ENCODE data around the gene HTN1.
"Not testable (repeated sequence)": the region's sequence is repeated elsewhere in the genome, so short reads cannot be mapped to it uniquely, and the experiment has no call there.

HTN1 gene

DNA sequence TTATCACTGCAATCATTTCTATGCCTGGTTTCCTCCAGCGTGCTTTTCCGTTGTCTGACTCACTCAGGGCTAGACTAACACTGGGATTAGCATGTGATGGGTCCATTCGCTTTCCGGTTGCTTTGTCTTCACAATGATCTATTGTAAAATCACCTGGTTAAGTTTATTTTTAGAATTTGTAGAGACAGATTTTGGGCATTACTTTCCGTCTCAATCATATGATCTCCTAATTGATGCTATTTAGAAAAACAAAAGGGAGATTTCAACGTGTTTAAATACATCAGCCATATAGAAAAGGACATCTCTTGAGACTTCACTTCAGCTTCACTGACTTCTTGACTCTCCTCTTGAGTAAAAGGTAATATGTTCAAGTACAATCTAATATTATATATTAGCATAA, at the start of gene HTN1:
TSS of gene HTN1 (plus strand) at position 301 of the 400 bp plus-strand sequence. CDS start 2,639 bp downstream, outside the sequence.
- DNase-seq (ENCODE audit: low read depth in 2 of 2): not testable (repeated sequence)

- no peak for DNase-seq (ENCODE audit: low read depth in 2 of 2)
These were observed 49.5 kb upstream of the HTN1 start for GRCh38 chr4:70000711-70001110.

GRCh38 chr4:70002507-70002906, 47.7 kb upstream of the HTN1 start:
- no peak for DNase-seq (ENCODE audit: low read depth in 2 of 2)

DNA sequence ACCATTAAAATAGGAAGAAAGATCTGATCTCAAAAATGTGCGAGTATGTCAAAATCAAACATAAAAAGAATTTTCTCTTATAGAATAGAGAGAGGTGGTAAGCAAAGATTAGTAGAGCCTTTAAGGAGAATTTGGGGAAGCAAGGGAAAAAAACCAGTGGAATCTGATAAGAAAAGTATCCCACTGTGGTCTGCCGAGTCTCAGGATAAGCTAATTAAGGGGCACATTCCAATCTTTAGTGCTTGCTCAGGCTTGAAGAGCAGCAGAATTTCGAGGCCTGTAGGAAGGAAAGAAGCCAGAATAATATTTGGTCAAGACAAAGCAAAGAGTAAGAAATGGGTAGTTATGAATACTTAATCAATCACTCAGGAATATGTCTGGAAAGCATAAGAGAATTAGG, 41.5 kb upstream of the HTN1 start:
- no peak for DNase-seq (ENCODE audit: low read depth in 2 of 2)

GRCh38 chr4:70019006-70019405, 31.2 kb upstream of the HTN1 start:
- not testable (repeated sequence) for DNase-seq (ENCODE audit: low read depth in 2 of 2)

DNA sequence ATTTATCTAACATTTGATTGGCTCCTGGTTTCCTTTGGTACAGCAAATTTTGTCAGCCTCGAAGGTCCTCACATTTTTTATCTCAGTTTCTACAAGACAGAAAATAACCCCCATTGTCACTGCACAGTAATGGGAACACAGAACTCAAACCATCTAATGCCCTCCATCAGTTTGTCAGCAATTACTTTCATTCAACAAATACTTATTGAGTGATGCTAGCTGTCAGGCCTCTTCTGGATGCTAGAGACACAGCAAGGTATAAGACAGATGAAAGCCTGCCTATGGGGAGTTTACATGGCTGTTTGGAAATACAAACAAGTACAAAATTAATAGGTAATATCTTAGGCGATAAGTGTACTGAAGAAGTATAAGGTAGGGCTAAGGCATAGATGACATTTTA, 27.0 kb upstream of the HTN1 start:
- DNase-seq (ENCODE audit: low read depth in 2 of 2): no peak

GRCh38 chr4:70027011-70027410, 23.2 kb upstream of the HTN1 start:
- no peak for DNase-seq (ENCODE audit: low read depth in 2 of 2)

- DNase-seq (ENCODE audit: low read depth in 2 of 2): not testable (repeated sequence)
These were observed 22.1 kb upstream of the HTN1 start, which contains the start of gene HTN3 for GRCh38 chr4:70028159-70028558. Gene HTN3 (plus strand): TSS chr4:70028459. CDS start chr4:70030741, 2,282 bp downstream.

DNA sequence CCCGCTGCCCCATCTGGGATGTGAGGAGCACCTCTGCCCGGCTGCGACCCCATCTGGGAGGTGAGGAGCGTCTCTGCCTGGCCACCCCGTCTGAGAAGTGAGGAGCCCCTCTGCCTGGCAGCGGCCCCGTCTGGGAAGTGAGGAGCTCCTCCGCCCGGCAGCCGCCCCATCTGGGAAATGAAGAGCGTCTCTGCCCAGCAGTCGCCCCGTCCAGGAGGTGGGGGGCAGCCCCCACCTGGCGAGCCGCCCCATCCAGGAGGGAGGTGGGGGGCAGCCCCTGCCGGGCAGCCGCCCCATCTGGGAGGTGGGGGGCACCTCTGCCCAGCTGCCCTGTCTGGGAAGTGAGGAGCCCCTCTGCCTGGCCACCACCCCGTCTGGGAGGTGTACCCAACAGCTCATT, 12.7 kb upstream of the HTN1 start:
- DNase-seq (ENCODE audit: low read depth in 2 of 2): not testable (repeated sequence)

GRCh38 chr4:70039928-70040327, 10.3 kb upstream of the HTN1 start:
- DNase-seq (ENCODE audit: low read depth in 2 of 2): not testable (repeated sequence)

DNA sequence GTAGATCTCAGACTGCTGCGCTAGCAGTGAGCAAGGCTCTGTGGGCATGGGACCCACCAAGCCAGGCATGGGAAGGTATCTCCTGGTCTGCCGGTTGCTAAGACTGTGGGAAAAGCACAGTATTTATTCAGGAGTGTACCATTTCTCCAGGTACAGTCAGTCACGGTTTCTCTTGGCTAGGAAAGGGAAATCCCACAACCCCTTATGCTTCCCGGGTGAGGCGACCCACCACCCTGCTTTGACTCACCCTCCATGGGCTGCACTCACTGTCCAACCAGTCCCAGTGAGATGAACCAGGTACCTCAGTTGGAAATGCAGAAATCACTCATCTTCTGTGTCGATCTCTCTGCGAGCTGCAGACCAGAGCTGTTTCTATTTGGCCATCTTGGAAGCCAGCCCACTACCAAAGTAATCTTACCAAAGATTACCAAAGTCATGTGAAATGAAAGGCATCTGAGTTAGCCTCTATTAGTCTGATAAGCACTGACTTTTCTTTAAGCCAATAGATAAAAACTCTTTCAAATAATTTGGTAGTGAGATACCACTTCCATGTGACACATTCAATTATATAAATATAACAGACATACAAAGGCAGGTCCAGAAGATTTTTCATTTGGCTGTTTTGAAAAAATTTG, 8.5 kb upstream of the HTN1 start:
- no peak for DNase-seq (ENCODE audit: low read depth in 2 of 2)

DNA sequence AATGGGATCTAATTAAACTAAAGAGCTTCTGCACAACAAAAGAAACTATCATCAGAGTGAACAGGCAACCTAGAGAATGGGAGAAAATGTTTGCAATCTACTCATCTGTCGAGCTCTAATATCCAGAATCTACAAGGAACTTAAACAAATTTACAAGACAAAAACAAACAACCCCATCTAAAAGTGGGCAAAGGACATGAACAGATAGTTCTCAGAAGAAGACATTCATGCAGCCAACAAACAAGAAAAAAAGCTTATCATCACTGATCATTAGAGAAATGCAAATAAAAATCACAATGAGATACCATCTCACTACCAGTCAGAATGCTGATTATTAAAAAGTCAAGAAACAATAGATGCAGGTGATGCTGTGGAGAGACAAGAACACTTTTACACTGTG, 6.3 kb downstream of the HTN1 start:
- DNase-seq (ENCODE audit: low read depth in 2 of 2): not testable (repeated sequence)

- no peak for DNase-seq (ENCODE audit: low read depth in 2 of 2)
These were observed 7.4 kb downstream of the HTN1 start for GRCh38 chr4:70057651-70058050.

GRCh38 chr4:70059149-70059548, 8.9 kb downstream of the HTN1 start:
- DNase-seq (ENCODE audit: low read depth in 2 of 2): no peak

DNA sequence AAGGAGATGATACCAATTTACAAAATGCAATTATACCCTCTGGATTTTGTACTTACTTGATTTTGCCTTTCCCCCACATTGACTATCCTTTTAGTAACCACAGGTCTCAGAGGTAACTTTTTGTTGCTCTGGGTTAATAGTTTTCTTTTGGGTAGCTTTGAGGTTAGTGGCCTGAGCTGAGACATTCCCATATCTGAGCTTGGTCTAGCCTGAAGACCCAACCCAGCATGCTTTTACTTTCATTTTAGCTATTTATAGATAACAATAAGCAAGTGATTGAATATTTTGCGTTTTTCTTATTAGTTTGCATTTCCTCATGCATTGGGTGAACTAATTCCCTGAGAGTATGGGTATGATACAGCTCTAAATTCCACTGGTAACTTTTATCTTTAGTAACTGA, 11.8 kb downstream of the HTN1 start:
- DNase-seq (ENCODE audit: low read depth in 2 of 2): no peak

GRCh38 chr4:70080205-70080604, 30.0 kb downstream of the HTN1 start:
- DNase-seq (ENCODE audit: low read depth in 2 of 2): no peak

GRCh38 chr4:70099206-70099605, 49.0 kb downstream of the HTN1 start:
- DNase-seq (ENCODE audit: low read depth in 2 of 2): no peak

Data from stimulated activated CD8-positive, alpha-beta memory T cell treated with anti-CD3 and anti-CD28 coated beads, Interleukin-15, amount 100 ng/mL, for 4 hours (primary cell).